T47D (cell line): ENCODE data around the gene CABCOCO1.
A peak's percentile ranks its signal among the peaks of the same experiment; 100 is the strongest.

ENCODE experiments used
- DNase-seq, 2 experiments: peaks; one replicate each; pipeline versions ENCODE4 v3.0.0 to v3.0.0-alpha.2; 2011 to 2012; ENCODE audit warnings: low read depth in 1 of 2, low spot score in 1 of 2
- JUND ChIP-seq: IDR thresholded peaks from 2 replicates; pipeline ENCODE4 v1.6.1; 2012; ENCODE audit warnings: low read depth
- in situ Hi-C: cut with HindIII; loops from 2 replicates; pipeline ENCODE4 v1.10.0; 2016; ENCODE audit warnings: low sequenced_read_pairs, low pct_unique_long_range_greater_than_20kb

CABCOCO1 gene

GRCh38 chr10:61628875-61629513 is 33.7 kb upstream of the CABCOCO1 start:
- in situ Hi-C loops: no loop called here
- DNase-seq: peak; percentile 18 to 79
- peak; percentile 81 for TF ChIP-seq JUND

- no peak for TF ChIP-seq JUND
Observed at GRCh38 chr10:61629576-61629975, 33.2 kb upstream of the CABCOCO1 start.

GRCh38 chr10:61632057-61632670 is 30.6 kb upstream of the CABCOCO1 start:
- in situ Hi-C loops: no loop called here
- no peak for TF ChIP-seq JUND
- DNase-seq: no peak

More at GRCh38 chr10:61629576-61629975, 33.2 kb upstream of the CABCOCO1 start:
- in situ Hi-C loops: no loop called here
- DNase-seq: peak in 1 of 2 experiments; percentile 15

- in situ Hi-C loops: no loop called here
- TF ChIP-seq JUND: no peak
- no peak for DNase-seq
Observed at GRCh38 chr10:61633665-61634064, 29.1 kb upstream of the CABCOCO1 start.

GRCh38 chr10:61634746-61635145 is 28.0 kb upstream of the CABCOCO1 start:
- DNase-seq: no peak
- in situ Hi-C loops: no loop called here
- no peak for TF ChIP-seq JUND

GRCh38 chr10:61635471-61635870 is 27.3 kb upstream of the CABCOCO1 start:
- in situ Hi-C loops: no loop called here
- no peak for DNase-seq
- no peak for TF ChIP-seq JUND

GRCh38 chr10:61635932-61636331 is 26.8 kb upstream of the CABCOCO1 start:
- DNase-seq: no peak
- in situ Hi-C loops: no loop called here
- no peak for TF ChIP-seq JUND

GRCh38 chr10:61639952-61640351 is 22.8 kb upstream of the CABCOCO1 start:
- DNase-seq: no peak
- TF ChIP-seq JUND: no peak
- in situ Hi-C loops: no loop called here

GRCh38 chr10:61640856-61641255 is 21.9 kb upstream of the CABCOCO1 start:
- DNase-seq: no peak
- TF ChIP-seq JUND: no peak
- in situ Hi-C loops: no loop called here

- TF ChIP-seq JUND: no peak
- no peak for DNase-seq
- in situ Hi-C loops: no loop called here
Observed at GRCh38 chr10:61642150-61642571, 20.6 kb upstream of the CABCOCO1 start.

- no peak for DNase-seq
- TF ChIP-seq JUND: no peak
- in situ Hi-C loops: no loop called here
Observed at GRCh38 chr10:61642676-61643075, 20.1 kb upstream of the CABCOCO1 start.

GRCh38 chr10:61643316-61643751 is 19.4 kb upstream of the CABCOCO1 start:
- in situ Hi-C loops: no loop called here
- no peak for DNase-seq
- no peak for TF ChIP-seq JUND

GRCh38 chr10:61653699-61654098 is 9.0 kb upstream of the CABCOCO1 start:
- DNase-seq: no peak
- in situ Hi-C loops: no loop called here
- no peak for TF ChIP-seq JUND

- in situ Hi-C loops: no loop called here
- no peak for TF ChIP-seq JUND
Observed at GRCh38 chr10:61655335-61655851, 7.3 kb upstream of the CABCOCO1 start.

More at GRCh38 chr10:61655335-61655851, 7.3 kb upstream of the CABCOCO1 start:
- no peak for DNase-seq
